Retinal pigment epithelial cell (primary cell): ENCODE data around the gene OSBPL5.
"Not testable (repeated sequence)": the region's sequence is repeated elsewhere in the genome, so short reads cannot be mapped to it uniquely, and the experiment has no call there.

Source experiments
- DNase-seq: peaks from one replicate; pipeline ENCODE4 v3.0.0-alpha.2; 2010; ENCODE audit warnings: low read depth
- H3K4me3 ChIP-seq: 2 replicates; pipeline ENCODE4 v1.5.1; 2011; ENCODE audit warnings: mild to moderate bottlenecking, low read length, control low read depth, moderate library complexity
- TF ChIP-seq, protein P1 (sequence below): conservative IDR thresholded peaks from 2 replicates; pipeline ENCODE4 v1.5.1; 2011; ENCODE audit warnings: low read depth, low read length, control low read depth, inconsistent platforms

OSBPL5 gene

DNA sequence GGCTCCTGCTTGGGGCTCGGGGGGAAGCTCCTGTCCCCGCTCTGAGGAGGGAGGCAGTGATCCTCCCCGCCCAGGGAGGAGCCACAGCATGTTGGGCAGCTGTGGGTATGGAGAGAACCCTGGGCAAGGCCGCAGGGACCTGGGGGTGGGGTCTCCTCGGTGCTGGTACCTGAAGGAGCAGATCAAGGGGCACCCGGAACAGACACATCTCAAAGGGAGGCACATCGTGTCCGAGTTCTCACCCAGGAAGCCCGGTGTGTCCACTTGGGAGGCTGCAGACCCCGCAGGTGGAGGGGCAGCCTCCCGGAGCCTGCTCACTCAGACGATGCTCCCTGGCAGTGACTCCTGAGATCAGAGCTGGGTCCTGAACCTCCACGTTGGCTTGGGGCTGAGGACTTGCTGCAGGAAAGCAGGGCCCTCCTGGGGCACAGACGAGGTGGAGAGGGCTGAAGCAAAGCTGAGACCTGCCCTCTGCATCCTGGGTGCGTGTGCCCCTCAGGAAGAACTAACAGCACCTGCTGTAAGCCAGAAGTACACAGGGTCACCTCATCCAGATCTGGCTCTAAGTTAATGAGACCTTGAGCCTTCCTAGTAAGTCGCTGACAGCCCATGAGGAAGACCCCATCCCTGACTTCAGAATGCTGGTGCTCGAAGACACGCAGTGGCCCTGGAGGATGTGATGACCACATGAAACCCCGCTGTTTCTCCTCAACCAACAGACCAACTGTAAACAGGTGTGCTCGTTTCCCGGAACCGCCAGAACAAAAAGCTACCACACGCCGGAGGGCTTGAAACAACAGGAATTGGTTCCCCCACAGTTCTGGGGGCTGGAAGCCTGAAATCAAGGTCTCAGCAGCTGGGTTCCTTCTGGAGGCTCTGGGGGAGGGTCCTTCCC, 5.9 kb upstream of the OSBPL5 start:
- no peak for DNase-seq
- H3K4me3 ChIP-seq = no peak overlapping the region
- TF ChIP-seq, protein P1, sequence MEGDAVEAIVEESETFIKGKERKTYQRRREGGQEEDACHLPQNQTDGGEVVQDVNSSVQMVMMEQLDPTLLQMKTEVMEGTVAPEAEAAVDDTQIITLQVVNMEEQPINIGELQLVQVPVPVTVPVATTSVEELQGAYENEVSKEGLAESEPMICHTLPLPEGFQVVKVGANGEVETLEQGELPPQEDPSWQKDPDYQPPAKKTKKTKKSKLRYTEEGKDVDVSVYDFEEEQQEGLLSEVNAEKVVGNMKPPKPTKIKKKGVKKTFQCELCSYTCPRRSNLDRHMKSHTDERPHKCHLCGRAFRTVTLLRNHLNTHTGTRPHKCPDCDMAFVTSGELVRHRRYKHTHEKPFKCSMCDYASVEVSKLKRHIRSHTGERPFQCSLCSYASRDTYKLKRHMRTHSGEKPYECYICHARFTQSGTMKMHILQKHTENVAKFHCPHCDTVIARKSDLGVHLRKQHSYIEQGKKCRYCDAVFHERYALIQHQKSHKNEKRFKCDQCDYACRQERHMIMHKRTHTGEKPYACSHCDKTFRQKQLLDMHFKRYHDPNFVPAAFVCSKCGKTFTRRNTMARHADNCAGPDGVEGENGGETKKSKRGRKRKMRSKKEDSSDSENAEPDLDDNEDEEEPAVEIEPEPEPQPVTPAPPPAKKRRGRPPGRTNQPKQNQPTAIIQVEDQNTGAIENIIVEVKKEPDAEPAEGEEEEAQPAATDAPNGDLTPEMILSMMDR = no peak

DNA sequence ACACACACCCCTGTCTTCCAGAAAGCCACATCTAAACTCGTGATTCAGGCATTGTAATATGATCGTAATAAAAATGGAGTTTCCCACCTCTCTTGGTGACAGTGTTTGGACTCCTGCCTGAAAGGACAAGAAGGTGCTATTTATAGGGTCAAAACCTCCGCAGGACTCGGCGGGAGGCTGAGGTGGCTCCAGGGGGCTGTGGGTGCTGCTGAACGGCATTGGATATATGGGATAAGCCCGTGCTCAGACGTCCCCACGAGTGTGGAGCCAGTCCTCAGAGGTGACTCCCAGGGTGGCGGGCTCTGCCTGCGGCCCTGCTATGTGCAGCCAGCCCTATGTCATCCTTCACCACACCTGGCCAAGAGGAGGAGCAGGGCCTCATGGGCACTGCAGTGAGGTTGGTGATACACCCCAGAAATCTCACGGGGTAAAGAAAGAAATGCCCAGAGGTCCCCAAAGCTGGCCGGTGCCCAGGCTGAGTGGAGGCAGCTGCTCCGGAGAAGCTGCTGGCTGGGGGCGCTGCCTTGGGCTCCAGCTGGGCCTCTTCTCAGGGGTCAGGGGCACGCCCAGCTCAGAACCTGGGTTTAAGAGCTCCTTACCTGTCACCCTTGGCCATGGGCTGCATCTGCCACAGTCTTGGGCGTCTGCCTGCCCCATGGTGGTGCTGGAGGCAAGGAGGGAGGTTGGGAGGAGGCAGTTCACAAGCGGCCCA, 5.1 kb upstream of the OSBPL5 start:
- TF ChIP-seq, protein P1 = no peak
- DNase-seq = no peak
- H3K4me3 ChIP-seq = no peak overlapping the region

DNA sequence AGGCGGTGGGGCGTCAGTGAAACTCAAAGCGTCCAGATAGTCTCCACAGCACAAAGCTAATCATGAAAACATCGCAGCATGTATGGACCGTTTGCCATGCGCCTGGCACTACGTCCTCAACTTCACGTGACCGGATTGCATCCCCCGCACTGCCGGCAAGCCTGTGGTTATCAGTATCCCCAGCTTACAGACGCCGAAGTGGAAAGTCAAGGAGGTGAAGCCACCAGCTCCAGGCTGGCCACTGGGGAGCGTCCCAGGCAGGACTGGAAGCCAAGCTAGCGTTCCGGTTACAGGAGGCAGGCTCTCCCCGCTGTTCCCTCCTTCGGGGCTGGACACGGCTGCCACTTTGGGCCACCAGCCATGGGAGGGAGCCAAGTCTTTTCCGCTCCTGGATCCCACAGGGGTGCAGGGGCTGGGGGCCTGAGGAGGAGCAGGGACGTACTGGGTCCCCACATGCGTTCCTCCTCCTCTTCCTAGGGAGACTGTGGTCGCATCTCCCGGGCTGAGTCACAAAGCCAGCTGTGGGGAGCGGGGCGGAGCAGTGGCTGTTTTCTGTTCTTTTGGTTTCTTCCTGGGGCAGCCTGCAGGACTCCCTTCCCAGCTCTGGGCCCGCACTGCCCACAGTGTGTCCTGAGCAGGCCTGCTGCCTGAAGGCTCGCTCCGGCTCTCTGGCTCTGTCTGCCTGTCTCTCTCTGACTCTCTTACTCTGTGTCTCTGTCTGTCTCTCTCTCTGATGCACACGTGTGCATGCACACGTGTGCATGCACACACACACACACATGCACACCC, 4.3 kb upstream of the OSBPL5 start:
- TF ChIP-seq, protein P1 = peak; percentile 13
- peak overlapping the region; percentile 3 for H3K4me3 ChIP-seq
- no peak for DNase-seq

DNA sequence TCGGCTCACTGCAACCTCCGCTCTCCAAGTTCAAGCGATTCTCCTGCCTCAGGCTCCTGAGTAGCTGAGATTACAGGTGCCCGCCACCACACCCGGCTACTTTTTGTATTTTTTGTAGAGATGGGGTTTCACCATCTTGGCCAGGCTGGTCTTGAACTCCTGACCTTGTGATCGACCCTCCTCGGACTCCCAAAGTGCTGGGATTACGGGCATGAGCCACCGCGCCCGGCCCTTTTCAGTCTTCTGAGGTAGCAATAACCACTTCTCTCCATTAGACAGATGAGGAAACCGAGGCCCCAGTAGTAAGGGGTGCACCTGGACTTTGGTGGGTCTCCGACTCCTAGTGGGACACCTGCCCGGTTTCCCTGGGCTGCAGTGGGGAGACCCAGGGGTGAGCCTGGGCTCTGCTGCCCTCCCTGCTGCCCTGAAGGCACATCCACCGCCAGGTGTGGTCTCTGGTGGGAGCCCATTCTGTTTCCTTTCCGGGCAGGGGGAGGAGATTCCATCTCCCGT, 3.7 kb upstream of the OSBPL5 start:
- not testable (repeated sequence) for H3K4me3 ChIP-seq, DNase-seq

DNA sequence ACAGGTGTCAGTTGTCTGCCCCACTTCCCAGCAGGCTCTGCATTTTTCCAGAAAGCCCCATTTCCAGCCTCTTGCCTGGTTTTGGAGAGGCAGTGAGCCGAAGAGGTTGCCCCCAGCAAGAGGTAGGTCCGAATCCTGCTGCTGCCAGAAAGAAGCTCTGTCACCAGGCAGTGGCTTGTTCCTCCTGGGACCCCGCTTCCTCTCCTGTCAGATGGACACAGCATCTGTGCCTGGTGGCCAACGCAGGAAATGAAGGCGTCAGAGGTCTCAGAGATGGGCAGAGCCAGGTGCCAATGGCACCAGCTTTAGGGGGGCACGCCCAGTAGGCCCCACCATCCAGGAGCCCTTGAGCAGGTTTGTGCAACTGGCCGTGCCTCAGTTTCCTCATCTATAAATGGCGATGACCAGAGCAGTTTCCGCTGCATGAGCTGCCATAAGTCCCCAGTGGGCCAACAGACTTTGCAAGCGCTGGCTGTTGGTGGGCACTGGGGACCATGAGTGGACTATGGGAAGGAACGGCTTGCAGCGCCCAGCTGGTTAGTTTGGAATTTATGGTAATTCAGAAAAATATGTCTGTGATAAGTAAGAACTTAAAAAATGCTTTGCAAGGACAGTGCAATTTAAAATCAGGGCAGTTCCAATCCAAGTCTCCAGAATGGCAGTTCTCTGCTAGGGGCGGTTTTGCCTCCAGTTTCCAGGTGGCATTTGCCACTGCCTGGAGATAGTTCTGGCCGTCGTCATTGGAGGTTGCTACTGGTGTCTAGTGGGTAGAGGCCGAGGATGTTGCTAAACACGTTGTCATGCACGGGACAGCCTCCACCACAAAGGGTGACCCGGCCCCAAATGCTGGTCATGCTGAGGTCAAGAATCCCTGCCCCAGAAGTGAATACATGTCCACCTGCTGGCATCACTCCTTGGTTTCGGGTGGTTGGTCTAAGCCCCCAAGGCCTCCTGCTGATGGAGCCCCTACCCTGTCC, 2.3 kb upstream of the OSBPL5 start:
- DNase-seq = no peak
- H3K4me3 ChIP-seq = no peak overlapping the region
- TF ChIP-seq, protein P1 = no peak

DNA sequence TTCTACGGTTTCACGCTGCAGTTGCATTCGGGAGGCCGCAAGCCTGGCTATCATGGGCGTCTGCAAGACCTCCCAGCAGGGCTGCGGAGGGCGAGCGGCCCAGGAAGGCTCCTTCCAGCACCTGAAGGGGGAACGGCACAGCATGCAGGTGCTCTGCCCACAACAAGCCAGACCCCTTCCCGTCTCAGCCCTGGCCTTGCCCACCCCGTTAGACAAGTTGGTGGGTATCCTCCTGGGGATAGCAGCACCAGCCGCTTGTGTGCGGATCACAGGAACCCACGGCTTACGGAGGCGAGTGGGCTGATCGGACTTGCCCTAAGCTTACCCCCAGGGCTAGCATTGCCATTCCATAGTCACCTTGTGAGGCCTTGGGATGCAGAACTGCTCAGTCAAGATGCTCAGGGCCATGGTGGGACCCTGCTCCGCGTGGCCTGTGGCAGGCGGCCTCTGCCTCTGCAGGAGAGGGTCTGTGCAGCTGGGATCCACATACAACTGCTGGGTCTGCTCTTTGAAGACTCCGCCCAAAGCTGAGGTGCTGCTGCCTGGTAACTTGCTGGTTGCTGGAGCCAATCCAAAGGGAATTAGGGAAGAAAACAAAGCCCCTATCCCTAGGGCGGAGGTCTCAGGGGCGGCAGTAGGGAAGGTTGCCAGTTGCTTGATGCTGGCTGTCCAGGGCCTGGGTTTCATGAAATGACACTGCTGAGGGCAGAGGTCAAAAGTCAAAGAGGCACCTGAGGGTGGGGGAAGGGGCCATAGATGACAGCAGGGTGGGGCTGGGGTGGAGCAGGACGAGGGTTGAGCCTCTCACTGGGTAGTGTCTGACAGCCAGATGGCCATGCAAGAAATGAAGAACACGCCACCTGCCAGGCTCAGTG, 1.4 kb upstream of the OSBPL5 start:
- H3K4me3 ChIP-seq = no peak overlapping the region
- TF ChIP-seq, protein P1 = no peak
- no peak for DNase-seq
